K562 (cell line): ENCODE data around the gene FERMT3. TPM values are rescaled to one million over a fixed set of nuclear protein-coding genes. Genes with fewer than 3 reads are reported as not detected.

Experiments
- AFF4 ChIP-seq: sonication (generic); formaldehyde crosslinking; IDR thresholded peaks from 2 replicates; pipeline ENCODE4 v1.8.0; 2023; ENCODE audit warnings: mild to moderate bottlenecking, missing genetic modification reagents
- NR2C2 ChIP-seq, 2 experiments: fragments of 200-800 bp in 1 of 2; sonication (Bioruptor generic) in 1 of 2; sonication (generic) in 1 of 2; formaldehyde crosslinking in 1 of 2; IDR thresholded peaks; 2 replicates each; pipeline versions ENCODE4 v1.6.1 to v1.8.0; 2016 to 2022; ENCODE audit warnings: mild to moderate bottlenecking in 1 of 2, missing compliant biosample characterization in 1 of 2, missing genetic modification characterization in 1 of 2, missing genetic modification reagents in 1 of 2
- ZNF143 ChIP-seq: sonication (generic); formaldehyde crosslinking; IDR thresholded peaks from 2 replicates; pipeline ENCODE4 v1.9.0; 2022; ENCODE audit warnings: mild to moderate bottlenecking, missing genetic modification reagents
- ZNF655 ChIP-seq: fragments of 250-450 bp; sonication (Bioruptor Pico); IDR thresholded peaks from 2 replicates; pipeline ENCODE4 v1.5.0; 2021
- polyA plus RNA-seq, 8 experiments: library from polyadenylated mRNA; depleted of rRNA in 4 of 8; stranded (reverse) in 5 of 8; unstranded in 3 of 8; fragments of >200 nt; fragmentation: Nextera tagmentation in 2 of 8; fragmentation: Illumina TruSeq in 1 of 8; extraction: Ambion mirVana in 2 of 8; extraction: Trizol in 1 of 8; gene quantifications; 2 replicates each; pipeline versions ENCODE4 v1.2.1 to v1.2.3, GENCODE V29; 2011 to 2014; ENCODE audit warnings: inconsistent platforms in 1 of 8, missing spikeins in 1 of 8
- total RNA-seq, 7 experiments: library from RNA; depleted of rRNA in 6 of 7; stranded (reverse); fragments of >200 nt in 6 of 7; fragmentation: Illumina TruSeq in 2 of 7; extraction: Trizol in 2 of 7; gene quantifications; 2 replicates each; pipeline versions ENCODE4 v1.2.1 to v1.2.3, GENCODE V29; 2011 to 2021; ENCODE audit warnings: low replicate concordance in 1 of 7

FERMT3 gene
- total and polyA plus RNA-seq, 9 of the 15 experiments (the other 6 are each of a cell fraction or from before 2014, with no cell fraction given), result 3.2 to 275 (median 79.7) TPM

- no peak for TF ChIP-seq AFF4
- no peak for TF ChIP-seq ZNF143 (CRISPR knock-in tag)
- TF ChIP-seq NR2C2 (CRISPR knock-in tag; IDR thresholded peaks at IDR 0.05), result no peak
- no peak for TF ChIP-seq NR2C2 (tag; IDR thresholded peaks at IDR 0.05)
- no peak for TF ChIP-seq ZNF655 (CRISPR knock-in tag)
Observed at GRCh38 chr11:64258946-64259532, 52.5 kb downstream of the FERMT3 start (continued).
